Left forelimb (tissue), 1 donor: ENCODE results near the gene SCYGR2.
"Not testable (repeated sequence)": the region's sequence is repeated elsewhere in the genome, so short reads cannot be mapped to it uniquely, and the experiment has no call there.

Experiments
- DNase-seq: peaks from one replicate; pipeline ENCODE4 v3.0.0-alpha.2; 2018; ENCODE audit warnings: low spot score

The SCYGR2 gene, protein sequence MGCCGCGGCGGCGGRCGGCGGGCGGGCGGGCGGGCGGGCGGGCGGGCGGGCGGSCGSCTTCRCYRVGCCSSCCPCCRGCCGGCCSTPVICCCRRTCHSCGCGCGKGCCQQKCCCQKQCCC

DNA sequence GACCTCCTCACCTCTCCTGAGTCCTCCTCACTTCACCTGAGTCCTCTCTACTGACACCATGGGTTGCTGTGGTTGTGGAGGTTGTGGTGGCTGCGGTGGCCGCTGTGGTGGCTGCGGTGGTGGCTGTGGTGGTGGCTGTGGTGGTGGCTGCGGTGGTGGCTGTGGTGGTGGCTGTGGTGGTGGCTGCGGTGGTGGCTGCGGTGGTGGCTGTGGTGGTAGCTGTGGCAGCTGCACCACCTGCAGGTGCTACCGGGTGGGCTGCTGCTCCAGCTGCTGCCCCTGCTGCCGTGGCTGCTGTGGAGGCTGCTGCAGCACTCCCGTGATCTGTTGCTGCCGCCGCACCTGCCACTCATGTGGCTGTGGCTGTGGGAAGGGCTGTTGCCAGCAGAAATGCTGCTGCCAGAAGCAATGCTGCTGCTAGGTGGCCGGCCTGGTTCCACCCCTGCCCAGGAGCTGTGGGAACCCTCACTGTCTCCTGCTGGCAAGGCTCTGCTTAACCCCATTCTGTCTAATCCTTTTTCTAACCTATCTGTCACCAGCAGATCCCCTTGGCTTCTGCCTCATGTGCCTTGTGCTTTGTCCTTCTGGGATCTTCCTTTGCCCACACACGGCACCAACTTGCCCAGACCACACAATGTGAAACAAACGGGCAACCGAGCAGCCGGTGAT, at the start of gene SCYGR2:
SCYGR2 (plus strand) TSS at position 59 of the 669 bp plus-strand sequence; CDS start at position 59, 0 bp downstream.
- DNase-seq, result not testable (repeated sequence)

DNA sequence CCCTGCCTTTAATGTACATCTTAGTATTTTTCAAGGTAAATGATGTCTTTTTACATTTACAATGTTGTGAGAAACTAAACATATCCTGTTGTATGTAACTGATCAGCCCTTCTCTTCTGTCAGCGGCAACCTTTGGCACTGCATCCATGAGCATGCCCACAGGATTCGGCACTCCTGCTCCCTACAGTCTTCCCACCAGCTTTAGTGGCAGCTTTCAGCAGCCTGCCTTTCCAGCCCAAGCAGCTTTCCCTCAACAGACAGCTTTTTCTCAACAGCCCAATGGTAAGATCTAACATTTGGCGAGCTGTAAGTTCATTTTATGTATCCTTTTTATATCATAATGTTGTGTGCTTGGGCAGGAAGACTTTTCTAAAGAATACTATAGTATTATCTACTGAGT, 46.9 kb upstream of the SCYGR2 start:
- DNase-seq, result no peak

DNA sequence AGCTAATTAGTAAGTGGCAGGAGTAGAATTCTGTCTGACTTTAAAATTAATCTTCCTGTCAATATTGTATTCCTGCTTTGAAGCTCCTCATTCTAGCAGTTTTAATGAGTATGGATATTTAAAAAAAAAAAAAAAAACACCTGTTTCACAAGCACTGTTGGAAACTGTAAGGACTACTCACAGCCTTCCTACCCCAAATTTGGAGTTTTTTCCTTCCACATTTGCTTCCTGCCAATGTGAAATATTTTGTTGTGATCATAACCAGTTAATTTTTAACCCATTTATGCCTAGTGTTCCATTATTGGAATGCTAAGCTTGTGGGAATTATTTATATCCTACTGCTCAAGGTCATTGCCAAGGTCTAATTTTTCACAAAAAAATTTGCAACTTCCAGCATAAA, 36.1 kb upstream of the SCYGR2 start:
- DNase-seq, result no peak

DNA sequence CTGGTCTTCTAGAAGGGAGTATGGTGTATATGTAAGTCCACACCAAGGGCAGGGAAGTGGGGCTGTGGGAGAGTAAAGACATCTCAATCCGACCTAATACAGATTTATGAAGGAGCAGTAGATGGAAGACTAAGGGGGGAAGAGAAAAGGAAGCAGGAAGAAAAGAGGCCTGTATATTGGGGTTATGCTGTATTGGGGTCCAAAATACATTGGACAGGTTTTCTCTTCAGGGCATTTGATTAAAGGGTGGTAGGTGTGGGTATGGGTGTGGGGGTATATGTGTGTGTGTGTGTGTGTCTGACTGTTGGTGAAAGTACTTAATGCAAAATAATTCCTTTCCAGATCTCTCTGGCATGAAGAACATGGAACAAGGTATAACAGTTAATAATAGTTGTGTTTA, 33.6 kb upstream of the SCYGR2 start:
- DNase-seq, result no peak

DNA sequence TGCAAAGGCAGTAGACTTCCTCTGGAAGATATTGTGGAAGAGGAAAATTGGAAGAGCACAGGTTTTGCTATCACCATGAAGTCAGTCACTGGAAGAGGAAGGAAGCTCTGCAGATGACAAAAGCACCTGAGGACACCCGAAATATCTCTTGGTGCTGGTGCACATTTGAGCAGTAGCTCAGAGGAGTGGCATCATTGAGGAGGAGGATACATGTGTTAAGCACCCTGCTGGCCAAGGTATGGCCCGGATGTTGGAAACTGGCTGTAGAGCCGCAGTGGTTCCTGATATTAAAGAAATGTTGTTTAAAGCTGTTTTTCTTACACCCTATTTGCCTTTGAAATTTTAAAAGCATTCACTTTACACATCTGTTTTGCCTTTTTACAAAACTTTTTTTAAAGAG, 32.7 kb upstream of the SCYGR2 start:
- no peak for DNase-seq

DNA sequence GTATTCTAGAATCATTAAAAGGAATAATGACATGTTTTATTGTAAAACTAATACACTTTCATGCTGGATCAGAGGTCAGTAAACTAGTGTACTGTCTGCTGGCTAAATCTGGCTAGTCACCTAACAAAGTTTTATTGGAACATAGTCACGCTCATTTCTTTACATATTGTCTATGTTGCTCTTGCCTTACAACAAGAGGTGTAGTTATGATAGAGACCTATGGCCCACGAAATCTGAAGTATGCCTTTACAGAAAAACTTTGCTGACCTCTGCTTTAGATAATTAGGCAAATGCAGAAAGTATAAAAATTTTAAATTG, 29.9 kb upstream of the SCYGR2 start:
- DNase-seq, result no peak

DNA sequence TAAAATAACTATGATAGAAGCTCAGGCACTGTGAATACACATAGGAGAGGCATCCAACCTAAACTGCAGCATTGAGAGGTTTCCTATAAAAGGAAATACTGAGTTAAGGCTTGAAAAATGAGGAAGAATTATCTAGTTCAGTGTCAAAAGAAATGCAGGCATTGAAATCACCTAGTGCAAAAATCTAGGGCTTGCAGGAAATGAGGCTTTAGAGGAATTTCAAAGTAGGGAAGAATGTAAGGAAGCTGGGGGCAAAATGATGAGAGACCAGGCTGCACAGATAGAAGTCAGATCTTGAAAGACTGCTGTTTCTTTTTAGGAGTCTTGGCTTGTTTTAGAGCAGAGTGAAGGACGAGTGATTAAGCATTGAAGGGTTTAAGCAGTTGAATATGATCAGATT, 28.1 kb upstream of the SCYGR2 start:
- no peak for DNase-seq

DNA sequence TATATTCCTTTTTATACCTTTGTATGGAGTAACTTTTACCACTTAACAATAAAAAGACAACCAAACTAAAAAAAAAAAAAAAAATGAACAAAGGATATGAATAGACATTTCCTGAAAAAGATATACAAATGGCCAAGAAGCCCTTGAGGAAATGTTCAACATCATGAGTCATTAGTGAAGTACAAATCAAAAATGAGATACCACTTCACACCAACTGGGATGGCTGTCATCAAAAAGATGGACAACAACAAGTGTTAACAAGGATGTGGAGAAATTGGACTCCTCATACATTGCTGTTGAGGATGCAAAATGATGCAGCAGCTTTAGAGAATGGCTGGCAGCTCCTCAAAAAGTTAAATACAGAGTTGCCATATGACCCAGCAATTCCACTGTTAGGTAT, 22.6 kb upstream of the SCYGR2 start:
- DNase-seq, result no peak

DNA sequence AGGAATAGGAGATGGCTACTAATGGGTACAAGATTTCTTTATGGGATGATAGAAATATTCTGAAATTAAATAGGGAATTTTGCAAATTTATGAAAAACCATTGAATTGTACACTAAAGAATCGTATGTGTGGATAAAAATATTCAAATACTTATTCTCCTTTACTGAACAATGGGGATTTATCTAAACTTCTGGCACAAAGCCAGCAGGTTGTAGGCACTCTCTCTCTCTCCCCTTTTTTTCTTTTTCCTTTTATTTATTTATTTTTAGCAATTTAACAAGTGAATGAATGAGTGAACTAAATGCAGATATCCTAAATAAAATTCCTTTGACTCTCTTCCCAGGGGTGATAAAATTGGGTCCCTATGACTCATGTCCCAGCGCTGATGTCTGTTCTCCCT, 21.9 kb upstream of the SCYGR2 start:
- DNase-seq, result no peak

DNA sequence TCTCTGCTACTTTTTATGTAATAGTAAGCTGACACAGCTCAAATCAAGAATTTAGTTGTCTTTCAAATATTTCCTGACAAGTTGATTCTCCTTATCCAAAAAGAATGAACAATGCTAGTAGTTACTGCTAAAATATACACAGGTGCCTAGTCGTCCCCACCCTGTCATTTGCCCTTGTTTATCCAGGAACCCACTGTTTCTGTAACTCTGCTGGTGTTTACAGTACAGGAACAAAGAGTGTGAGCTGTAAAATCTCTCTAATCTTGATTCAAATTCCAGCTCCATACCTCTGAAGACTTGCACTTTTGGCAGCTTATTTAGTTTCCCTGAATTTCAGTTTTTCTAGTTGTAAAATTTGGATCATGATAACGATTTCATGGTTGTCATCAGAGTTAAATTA, 21.1 kb upstream of the SCYGR2 start:
- no peak for DNase-seq

DNA sequence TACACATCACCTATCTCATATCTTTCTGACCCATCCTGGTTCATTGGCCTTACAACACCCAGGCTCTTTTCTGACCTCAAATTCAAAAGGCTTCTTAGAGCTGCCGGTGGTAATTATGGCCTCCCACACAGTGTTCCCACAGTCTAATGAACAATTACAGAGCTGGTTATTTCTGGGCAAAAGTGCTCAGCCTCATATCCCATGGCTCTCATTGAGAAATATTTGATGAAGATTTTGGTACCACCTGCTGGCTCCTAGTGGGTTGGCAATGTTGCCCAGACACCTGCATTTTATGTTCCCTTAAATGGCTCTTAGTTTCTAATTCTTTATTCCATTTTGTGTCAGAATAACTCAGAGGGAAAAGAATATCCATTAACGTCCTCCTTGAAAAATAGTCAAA, 20.1 kb upstream of the SCYGR2 start:
- no peak for DNase-seq

DNA sequence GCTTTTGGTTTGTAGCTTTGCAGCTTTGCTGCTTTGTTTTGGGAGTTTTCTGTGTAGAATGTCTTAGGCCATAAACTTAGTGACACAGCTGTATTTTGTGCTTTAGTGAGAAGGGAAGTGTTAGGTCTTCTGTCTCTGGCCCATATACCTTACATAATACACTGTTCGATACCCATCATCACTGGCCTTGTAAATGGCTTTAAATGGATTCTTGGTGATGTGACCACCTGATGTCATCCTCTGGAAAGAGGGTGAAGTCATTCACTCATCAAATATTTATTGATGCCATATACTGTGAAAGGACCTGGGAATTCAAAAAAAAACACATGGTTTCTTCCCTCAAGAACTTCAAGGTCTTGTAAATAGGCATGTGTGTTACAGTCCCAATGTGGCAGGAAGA, 18.9 kb upstream of the SCYGR2 start:
- no peak for DNase-seq

DNA sequence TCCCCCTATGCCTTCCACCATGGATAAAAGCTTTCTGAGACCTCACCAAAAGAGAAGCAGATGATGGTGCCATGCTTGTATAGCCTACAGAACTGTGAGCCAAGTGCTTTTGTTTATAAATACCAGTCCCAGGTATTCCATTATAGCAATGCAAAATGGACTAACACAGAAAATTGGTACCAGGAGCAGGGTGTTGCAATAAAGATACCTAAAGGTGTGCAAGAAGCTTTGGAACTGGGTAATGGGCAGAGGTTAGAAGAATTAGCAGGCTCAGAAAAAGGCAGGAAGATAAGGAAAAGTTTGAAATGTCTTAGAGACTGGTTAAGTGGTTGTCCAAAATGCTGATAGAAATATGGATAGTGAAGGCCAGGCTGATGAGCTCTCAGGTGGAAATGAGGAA, 16.3 kb upstream of the SCYGR2 start:
- DNase-seq, result no peak

DNA sequence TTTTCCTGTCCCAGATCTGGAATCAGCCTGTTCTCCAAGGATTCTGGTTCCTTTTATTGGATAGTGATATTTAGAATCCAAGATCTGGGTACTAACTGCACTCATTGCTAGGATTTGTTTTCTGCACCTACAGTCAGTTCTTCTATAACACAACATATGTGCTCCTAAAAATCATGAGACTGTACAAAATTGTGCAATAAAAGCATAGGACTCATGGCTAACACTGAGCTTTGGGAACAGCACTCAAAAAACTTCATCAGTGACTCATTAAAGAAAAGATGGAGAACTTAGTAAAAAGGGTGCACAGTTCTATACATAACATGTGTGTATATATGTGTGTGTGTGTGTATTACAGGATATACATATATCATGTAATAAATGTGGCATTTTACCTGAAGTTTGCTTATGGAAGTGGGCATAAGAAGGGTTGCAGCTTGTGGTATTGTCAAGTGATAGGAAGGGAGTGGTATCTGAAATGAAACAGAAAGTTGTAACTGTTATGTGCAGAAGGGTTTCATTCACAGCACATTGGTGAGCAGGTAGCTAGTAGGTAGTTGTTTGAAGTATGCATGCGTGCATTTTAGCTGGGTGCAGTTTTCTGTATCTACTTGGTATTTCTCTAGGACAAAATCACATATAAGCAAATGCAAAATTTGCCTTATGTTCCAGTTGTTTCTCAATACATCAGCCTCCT, 5.9 kb upstream of the SCYGR2 start:
- no peak for DNase-seq

DNA sequence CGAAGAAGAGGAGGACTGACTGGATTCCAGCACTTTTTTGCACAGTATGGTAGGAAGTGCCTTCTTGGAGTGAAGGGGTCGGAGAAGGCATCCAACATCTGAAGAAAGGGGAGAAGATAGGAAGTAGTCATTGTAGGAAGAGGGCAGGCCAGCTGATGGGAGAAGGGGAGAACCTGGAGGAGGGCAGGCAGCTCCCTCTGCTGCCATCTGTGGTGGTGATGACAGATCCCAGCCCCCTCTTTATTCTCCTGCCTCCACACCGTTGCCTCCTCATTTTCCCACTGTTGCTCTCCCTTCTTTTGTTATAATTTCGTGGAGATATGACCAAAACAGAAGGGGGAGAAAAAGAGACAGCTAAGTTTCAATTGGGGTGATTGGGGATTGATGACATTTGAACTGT, 2.9 kb upstream of the SCYGR2 start:
- no peak for DNase-seq

DNA sequence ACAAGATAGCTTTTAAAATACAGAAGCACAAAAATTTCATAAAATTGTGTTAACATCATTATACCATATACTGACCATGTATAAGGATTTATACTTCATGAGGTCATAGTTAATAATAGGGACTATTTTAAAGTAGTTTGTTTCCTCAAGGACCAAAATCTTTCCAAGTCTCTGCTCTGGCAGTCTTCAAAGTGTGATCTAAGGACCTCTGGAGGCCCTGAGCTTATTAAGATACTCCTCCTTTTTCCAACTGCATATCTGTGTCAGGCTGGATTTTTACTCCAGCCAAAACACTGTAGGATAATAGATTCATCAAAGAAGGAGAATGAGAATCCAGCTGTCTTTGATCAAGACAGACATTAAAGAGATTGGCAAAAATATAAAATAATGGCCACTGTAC, 1.7 kb upstream of the SCYGR2 start:
- no peak for DNase-seq

DNA sequence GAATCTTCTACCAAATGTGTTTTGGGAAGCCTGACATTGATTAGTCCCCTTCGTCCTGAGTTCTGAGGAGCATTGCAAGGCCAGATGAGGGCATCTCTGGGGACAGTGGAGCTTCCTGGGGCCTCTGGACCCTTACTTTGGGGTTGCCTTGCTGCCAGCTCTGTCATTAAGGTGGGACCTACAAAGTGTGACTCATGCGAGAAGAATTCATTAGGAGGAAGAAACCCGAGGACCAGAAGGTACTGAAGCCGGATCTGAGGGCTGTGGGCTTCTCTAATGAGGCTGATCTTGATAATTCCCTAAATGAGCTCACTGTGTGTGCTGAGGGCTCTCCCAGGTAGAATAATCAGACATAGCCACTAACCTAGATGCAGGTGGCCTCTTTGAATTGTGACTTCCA, 695 bp upstream of the SCYGR2 start:
- DNase-seq, result no peak

DNA sequence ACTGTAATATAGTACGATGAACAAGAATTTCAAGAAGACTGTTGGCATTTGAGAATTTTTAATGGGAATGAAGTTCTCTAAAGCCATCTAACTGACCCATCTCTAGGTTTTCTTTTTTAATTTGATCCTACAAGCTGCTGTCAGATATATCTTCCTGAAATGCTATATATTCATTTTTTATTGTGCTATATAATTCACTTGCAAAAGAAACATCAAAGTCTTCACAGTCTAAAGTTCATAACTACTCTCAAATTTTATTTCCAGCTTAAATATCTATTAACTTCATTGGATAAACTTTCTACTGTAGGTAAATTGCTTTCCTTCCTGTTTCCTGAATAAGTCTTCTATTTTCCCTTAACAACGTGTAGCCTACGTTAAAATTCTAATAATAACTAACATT, 3.7 kb downstream of the SCYGR2 start:
- DNase-seq, result no peak

DNA sequence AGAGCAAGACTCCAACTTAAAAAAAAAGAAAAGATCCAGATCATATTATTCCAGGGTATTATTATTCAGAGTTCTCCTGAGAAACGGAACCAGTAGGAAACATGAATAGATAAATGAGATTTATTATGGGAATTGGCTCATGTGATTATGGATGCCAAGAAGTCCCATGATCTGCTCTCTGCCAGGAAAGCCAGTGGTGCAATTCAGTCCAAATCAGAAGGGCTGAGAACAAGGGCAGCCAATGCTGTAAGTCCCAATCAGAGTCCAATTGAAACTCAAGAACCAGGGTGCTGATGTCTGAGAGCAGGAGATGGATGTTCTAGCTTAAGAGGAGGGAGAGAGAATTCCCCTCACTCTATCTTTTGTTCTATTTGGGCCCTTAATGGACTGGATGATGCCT, 7.8 kb downstream of the SCYGR2 start:
- no peak for DNase-seq

DNA sequence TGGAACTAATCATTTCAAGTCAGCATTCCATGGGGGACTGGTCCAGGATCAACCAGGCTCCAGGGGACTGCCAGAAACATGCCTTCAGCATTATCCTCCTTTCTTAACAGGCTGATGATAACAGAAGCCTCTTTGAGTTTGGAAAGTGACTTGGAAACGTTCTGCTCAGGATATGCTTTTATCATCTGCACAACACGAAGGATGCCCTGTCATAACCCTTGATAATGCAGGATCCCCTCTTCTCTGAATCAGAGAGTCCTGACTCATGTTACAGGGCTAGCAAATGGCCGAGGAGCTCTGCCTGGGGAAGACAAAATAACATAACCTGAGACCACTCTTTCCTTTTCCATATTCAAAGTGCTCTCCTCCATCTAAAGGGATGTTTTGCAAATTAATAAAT, 9.2 kb downstream of the SCYGR2 start:
- no peak for DNase-seq

DNA sequence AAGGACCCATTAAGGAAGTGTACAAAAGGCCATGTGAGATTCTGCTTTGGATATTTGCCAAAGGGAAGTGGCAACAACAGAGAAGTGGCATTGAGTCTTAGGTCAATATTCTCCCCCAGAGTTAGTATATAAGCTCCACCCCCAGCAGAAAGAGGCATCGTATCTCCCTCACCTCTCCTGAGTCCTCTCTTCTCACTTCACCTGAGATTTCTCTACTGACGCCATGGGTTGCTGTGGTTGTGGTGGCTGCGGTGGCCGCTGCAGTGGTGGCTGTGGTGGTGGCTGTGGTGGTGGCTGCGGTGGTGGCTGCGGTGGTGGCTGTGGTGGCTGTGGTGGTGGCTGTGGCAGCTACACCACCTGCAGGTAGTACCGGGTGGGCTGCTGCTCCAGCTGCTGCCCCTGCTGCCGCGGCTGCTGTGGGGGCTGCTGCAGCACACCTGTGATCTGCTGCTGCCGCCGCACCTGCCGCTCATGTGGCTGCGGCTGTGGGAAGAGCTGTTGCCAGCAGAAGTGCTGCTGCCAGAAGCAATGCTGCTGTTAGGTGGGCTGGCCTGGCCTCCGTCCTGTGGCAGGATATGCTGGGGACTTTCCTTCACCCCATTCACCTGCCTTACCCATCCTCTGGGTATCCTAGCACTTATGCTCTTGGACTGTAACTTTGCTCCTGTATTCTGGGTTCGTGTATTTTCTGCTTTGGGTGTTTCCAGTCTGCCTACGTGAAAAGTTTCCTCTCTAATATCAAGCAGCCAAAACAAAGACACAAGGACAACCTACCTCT, 10.1 kb downstream of the SCYGR2 start:
- no peak for DNase-seq

DNA sequence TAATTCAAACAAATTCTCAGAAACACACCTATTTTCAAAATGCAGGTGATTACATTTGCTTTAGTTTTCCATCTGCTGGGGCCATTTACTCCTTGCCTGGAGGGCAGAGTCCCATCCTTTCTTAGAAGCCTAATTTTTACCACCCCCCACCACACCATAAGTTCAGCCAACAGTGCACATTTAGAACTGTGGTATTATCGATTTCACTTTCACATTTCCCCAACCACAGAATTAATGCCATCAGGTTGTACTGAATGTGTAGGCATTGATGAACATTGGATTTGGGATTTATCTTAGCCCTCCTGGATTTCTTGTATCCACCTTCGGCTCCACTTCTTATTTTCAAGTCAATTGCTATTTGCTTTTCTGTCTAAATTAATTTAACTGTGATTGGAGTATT, 11.4 kb downstream of the SCYGR2 start:
- DNase-seq, result no peak
